ENCODE data around the gene SLC16A10.

SLC16A10 gene

DNA sequence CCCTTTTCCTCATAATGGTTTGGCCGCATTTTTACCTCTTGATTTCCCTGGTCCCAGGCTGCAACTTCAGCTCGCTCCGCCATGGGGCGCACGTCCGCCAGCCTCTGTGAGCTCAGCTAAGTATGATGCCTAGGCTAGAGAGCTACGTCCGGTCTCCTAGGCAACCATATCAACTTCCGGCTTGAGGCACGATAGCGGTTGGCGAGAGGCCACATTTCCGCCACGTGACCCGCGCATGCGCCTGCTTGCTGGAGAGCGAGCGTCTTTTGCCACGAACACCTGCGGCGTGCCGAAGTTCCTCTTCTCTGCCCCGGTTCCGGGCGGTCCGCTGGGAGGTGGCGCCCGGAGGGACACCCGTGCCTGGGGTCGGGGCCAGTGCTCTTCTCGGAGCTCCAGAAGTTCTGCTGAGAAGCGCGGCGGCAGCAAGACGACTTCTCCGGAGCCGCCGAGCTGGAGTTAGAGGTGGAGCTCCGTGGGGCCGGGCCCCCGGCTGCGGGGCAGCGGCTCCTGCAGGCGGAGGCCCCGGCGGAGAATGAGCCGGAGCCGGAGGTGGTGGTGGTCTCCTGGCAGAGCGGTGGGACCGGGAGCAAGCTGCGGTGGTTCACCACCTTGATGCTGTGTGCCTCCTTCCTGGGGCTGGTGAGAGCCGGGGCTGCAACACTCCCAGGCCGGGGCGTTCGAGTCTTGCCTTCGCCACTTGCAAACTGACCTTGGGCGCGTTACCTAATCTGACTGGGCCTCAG, 172.0 kb downstream of the SLC16A10 start:
- DNase-seq (ENCODE audit: low read depth in 2 of 2) = peak; percentile 96 to 99

- no peak for DNase-seq (ENCODE audit: low read depth in 2 of 2)
These were observed 173.4 kb downstream of the SLC16A10 start for GRCh38 chr6:111260570-111261298.

DNA sequence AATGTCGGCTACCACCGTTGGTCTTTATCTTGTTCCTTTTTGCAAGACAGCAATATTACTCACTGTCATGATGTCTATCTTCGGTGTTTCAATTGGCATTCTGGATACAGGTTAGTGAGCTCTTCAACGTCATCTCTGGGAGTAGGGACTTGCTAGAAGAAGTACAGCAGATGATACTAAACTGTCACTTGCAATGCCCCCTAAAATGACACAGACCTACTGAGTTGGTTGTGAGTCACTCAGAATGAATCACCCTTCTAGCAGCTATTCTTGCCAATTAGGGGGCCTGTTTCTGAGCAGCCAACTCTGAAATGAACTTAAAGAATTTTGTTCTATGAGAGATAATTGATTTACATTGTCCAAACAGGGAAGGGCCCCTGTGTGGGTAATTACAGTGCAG, 176.5 kb downstream of the SLC16A10 start:
- no peak for DNase-seq (ENCODE audit: low read depth in 2 of 2)

DNA sequence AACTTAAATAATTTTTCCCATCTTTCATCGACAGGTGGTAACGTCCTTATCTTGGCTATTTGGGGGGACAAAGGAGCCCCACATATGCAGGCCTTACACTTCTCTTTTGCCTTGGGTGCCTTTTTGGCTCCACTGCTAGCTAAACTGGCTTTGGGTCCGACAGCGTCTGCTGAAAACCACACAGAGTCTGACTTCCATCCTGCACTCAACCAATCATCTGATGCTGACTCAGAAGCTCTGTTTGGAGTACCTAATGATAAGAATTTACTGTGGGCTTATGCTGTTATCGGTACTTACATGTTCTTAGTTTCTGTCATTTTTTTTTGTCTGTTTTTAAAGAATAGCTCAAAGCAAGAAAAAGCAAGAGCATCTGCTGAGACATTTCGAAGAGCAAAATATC, 178.5 kb downstream of the SLC16A10 start:
- DNase-seq (ENCODE audit: low read depth in 2 of 2) = no peak

DNA sequence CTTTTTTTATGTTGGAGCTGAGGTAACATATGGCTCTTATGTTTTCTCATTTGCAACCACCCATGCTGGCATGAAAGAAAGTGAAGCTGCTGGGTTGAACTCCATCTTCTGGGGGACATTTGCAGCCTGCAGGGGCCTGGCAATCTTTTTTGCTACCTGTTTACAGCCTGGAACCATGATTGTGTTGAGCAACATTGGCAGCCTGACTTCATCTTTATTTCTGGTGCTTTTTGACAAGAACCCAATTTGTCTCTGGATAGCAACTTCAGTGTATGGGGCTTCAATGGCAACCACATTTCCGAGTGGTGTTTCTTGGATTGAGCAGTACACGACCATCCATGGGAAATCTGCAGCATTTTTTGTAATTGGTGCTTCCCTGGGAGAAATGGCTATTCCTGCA, 179.0 kb downstream of the SLC16A10 start:
- DNase-seq (ENCODE audit: low read depth in 2 of 2) = no peak

DNA sequence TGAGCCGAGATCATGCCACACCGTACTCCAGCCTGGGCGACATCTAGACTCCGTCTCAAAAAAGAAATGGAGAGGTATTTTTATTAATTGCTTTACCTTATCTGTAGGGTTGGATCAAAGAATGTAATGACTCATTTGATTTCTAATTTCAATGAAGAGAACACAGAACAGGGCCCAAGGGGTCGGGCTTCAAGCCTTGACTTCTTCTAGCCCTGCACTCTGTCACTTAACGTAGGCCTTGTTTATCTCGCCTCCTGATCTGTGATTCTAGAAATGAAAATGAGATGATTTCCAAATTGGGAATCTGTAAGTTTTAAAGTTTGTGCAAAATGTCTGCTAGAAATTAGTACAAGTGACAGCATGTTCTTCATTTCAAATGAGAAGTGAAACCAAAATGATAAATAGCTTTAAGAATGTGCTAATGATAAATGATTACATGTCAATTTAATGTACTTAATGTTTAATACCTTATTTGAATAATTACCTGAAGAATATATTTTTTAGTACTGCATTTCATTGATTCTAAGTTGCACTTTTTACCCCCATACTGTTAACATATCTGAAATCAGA, 180.5 kb downstream of the SLC16A10 start:
- DNase-seq (ENCODE audit: low read depth in 2 of 2) = no peak

DNA sequence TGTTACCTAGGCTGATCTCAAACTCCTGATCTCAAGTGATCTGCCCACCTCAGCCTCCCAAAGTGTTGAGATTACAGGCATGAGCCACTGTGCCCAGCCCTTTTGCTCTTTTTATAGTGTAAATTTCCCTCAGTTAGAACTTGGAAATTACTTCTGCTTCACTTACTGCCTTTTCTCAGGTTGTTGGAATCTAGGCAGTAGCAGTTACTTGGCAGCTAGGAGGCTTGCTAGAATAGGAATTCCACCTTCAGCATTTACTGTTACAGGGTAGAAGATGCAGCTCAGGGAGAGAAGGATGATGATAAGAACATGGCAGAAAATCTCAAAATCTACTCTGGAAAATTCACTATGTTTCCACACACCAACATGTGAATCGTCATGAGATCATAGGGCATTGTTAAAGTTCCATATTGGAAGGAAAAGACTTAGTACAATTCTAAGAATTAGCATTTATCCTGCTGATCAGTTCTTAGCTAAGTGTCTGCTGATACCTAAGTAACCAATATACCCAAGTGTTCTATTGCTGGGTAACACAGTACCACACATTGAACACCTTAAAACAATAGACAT, 182.2 kb downstream of the SLC16A10 start:
- no peak for DNase-seq (ENCODE audit: low read depth in 2 of 2)

GRCh38 chr6:111270121-111270520, 182.8 kb downstream of the SLC16A10 start:
- no peak for DNase-seq (ENCODE audit: low read depth in 2 of 2)

DNA sequence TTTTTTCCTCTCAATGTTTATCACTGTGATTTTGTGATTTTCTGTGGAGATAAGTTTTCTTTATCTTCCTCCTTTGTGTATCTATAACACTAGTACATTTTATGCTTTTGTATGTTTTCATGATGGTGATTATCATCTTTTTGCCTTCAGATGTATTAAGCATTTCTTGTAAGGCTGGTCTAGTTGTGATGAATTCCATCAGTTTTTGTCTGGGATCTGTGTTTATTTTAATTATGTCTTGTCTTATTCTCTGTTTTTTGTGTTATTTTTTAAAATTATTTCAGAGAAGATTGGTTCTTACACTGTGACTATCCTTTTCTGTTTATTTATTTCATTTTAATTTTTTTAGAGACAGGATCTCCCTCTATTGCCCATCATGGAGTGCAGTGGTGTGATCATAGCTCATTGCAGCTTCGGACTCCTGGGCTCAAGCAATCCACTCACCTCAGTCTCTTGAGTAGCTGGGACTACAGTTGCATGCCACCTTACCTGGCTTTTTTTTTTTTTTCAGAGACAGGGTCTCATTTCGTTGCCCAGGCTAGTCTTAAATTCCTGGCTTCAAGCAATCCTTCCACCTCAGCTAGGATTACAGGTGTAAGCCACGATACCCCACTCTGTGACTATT, 187.4 kb downstream of the SLC16A10 start:
- DNase-seq (ENCODE audit: low read depth in 2 of 2) = no peak

DNA sequence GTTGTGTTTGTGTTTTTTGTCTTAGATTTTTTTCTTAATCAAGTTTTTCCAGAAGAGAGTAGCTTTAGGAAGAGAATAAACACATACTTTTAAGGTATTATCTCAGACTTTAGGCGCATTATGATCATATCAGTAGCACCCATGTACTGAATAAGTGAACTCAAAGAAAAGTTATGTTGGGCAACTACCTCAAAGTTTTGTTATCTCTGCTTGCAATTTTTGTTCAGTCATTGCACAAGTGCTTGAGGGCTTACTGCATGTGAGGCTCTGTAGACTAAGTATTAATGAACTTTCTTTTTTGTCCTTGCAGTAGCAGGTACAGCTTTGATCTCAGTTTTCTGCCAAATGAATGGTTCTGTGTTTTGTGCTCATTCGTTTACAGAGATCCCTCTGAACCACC, 189.0 kb downstream of the SLC16A10 start:
- DNase-seq (ENCODE audit: low read depth in 2 of 2) = no peak

GRCh38 chr6:111276736-111277135, 189.4 kb downstream of the SLC16A10 start:
- DNase-seq (ENCODE audit: low read depth in 2 of 2) = no peak

DNA sequence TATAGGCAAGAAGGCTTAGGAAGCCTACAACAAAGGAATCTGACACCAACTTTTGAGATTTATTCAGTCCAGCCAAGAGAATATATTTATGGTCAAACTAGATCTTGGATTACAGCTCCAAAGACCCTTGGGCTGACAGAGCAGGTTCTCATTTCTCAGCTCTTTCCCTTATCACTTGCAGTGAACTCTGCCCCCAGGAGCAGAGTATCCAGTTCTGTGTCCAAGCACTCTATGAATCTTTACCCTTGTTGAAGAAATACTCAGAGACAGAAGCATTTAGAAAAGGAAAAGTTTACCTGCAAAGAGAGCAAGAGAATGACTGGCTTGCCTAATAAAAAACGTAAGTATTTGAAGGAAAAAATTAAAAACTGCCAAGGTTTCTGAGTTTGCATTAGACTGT, 190.5 kb downstream of the SLC16A10 start:
- DNase-seq (ENCODE audit: low read depth in 2 of 2) = no peak

DNA sequence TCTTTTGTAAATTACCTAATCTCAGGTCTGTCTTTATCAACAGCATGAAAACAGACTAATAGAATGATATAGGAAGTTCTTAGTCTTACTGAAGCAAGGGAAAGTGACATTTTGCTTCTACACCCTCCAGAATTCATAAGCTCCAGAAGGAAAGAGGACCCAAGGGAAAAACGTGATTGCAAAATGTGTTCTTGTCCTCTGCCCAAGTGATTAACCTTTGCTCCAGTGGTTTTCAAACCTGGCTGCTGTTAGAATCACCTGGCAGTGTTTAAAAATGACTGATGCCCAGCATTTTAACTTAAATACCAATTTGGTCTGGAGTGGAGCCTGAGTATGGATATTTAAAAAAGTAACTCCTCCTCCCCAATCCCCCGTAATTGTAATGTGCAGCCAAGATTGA, 191.4 kb downstream of the SLC16A10 start:
- no peak for DNase-seq (ENCODE audit: low read depth in 2 of 2)

DNA sequence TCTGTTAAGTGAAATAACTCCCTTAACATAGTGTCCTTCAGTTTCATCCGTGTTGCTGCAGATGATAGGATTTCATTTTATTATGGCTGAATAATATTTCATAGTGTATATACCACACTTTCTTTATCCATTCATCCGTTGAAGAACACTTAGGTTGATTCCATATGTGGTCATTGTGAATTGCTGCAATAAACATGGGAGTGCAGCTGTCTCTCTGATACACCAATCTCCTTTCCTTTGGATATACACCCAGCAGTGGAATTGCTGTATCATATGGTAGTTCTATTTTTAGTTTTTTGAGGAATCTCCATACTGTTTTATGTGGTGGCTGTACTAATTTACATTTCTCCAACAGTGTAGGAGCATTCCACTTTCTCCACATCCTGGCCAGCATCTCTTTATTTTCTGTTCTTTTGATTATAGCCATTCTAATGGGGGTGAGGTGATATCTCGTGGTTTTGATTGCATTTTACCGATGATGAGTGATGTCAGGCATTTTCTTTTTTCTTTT, 193.2 kb downstream of the SLC16A10 start:
- no peak for DNase-seq (ENCODE audit: low read depth in 2 of 2)

All from stimulated activated CD8-positive, alpha-beta memory T cell treated with anti-CD3 and anti-CD28 coated beads, Interleukin-15, amount 100 ng/mL, for 4 hours (primary cell).